Left hindlimb (tissue), 1 donor: ENCODE measurements around the gene PRDX2.
"Not testable (repeated sequence)": the region's sequence is repeated elsewhere in the genome, so short reads cannot be mapped to it uniquely, and the experiment has no call there.

ENCODE experiments used
- DNase-seq: peaks from one replicate; pipeline ENCODE4 v3.0.0-alpha.2; 2018

The PRDX2 gene

DNA sequence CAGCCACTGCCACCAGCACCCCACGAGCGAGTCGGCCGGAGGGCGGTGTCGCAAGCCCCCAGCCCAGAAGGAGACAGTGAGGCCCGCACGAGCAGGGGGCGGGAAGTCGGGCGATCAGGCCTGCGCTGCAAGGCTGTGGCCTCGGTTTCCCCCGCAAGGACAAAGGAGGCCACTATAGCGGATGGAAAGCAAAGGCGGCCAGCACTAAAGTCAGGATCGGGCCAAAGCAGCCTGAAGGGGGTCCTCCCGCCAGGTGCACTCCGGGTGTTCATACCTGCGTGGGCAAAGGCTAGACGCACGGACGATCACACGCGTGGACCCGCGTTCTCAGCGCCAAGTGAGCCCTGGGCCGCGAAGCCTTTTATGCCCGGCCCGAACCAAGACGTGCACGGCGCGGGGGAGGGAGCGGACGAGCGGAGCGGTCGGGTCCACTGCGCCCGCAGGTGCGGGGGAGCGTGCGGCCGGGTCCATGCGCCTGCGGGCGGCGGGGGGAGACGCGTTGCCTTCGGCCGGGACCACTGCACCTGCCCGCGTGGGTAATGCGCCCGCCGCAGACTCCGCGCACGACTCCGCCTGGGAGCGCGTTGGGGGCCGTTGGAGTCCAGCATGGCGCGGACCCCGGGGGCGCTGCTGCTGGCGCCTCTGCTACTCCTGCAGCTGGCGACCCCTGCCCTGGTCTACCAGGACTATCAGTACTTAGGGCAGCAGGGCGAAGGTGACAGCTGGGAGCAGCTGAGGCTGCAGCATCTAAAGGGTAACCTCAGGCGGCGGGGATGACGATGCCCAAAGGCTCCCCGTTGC, at the start of gene PRDX2, which contains the start of gene THSD8:
PRDX2 (minus strand) TSS at position 335 of the 801 bp plus-strand sequence. CDS start 539 bp downstream, outside the sequence.
THSD8 (plus strand) TSS at position 604 of the 801 bp plus-strand sequence; CDS start at position 607, 3 bp downstream.
- DNase-seq, result peak; percentile 81

DNA sequence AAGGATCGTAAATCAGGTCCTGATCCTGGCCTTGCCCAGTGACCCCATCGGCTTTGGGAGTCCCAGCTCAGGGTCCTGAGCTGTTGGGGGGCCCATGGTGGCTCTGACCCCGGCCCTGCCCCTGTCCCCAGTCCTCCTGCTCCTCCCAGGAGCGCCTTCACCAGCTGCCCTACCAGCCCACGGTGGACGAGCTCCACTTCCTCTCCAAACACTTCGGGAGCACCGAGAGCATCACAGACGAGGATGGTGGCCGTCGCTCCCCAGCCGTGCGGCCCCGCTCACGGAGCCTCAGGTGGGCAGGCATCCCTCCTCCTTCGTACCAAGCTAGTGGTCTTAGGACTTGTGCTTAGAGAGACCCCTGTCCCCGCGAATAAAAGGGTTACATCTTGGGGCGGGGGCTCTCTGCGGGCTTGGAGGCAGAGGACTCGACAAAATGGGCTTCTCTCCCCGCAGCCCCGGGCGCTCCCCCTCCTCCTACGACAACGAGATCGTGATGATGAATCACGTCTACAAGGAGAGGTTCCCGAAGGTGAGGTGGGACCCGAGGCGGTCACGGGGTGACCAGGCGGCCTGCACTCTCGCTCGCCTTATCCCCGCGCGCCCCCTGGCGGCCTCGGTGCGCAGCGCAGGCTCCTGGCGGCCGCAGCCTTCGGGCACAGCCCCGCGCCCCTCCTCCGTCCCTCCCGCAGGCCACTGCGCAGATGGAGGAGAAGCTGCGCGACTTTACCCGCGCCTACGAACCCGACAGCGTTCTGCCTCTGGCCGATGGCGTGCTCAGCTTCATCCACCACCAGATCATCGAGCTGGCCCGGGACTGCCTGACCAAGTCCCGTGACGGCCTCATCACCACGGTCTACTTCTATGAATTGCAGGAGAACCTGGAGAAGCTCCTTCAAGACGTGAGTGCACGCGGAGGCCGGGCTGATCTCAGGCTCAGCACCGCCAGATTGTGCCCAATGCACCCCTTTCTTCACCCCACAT, 45.8 kb upstream of the PRDX2 start:
- DNase-seq, result peak; percentile 86

DNA sequence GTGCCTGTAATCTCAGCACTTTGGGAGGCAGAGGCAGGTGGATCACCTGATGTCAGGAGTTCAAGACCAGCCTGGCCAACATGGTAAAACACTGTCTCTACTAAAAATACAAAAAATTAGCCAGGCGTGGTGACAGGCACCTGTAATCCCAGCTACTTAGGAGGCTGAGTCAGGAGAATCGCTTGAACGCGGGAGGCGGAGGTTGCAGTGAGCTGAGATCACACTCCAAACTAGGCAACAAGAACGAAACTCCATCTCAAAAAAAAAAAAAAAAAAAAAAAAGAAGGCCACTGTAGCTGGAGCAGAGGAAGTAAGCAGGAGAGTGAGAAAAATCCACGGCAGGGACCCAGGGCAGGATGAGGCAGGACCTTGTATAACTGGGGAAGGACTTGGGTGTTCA, 45.0 kb upstream of the PRDX2 start:
- DNase-seq, result not testable (repeated sequence)

DNA sequence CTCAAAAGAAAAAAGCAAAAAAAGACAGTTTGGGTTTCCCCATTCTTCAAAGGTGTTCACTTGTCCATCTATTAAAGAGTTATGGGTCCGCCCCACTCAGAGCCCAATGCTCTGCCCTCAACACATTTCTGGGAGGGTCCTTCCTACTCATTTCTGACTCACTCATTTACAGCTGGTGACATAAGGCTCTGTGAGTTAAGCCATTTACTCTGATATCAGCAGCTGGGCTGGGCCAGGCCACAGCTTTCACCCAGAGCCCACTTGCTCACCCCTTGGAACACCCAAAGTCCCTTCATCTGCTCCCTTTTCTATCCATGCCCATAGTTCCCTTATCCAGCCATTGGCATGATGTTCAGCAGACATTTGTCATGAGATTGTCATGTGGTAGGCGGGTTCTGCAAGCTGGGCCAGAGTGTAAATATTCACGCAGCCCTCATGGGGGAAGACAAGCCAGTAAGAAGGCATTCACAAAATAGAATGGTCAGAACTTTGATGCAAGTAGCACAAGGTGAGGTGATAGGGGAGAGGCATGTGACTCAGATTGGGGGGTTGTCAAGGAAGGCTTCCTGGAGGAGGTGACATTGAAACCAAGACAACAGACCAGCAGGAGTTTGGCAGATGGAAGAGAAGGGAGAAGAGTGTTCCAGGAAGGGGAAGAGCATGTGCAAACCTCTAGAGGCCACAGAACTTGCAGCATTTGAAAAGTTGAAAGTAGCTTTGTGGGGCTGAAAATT, 42.6 kb upstream of the PRDX2 start:
- no peak for DNase-seq

DNA sequence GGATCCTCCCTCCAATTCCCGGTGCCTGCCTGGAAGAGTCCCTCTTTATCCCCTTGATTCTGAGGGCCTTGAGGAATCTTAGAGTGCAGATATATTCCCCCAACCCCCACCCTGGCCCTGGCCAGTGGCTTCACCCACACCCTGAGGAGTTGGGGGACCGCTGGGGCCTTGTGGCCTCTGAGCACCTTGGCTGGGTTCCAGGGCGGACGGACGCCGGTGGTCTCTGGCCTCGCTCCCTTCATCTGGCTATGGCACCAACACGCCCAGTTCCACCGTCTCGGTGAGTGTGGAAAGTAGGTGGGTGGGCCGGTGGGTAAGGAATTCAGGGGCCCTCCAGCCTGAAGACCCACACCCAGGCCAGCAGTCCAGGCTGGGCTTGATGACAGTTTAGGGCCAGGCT, 41.7 kb upstream of the PRDX2 start:
- DNase-seq, result no peak

DNA sequence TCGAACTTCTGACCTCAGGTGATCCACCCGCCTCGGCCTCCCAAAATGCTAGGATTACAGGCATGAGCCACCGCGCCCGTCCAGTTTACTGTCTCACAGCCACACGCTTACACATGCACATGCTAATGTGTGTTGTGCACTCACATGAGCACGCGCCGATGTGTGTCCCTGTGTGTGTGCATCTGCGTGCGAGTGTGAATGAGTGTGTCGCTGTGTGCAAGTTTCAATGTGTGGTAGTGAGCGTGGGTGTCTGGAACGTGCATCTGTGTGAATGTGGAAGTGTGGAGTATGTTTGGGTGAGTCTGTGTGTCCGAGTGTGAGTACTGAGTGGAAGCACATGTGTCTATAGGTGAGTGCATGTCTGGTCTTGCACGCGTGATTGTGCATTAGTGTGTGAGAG, 40.9 kb upstream of the PRDX2 start:
- DNase-seq, result no peak

DNA sequence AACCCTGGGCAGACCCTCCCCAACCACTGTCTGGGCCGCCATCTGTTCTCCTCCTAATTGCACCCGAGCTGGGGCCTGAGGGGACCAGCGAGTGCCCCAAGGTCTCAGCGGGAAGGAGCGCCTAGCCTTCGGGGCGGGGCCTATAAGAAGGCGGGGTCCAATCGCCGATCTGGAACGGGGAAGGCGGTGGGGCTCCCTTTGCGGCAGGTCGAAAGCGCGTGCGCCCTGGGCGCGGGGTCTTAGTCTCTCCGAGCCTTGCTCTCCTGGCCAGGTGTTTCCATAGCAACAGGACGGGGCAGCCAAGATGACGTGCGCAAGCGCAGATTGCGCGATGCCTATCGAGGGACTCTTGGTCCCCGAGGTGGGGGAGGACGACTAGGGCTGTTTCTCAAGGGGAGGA, 39.5 kb upstream of the PRDX2 start:
- peak; percentile 54 for DNase-seq

DNA sequence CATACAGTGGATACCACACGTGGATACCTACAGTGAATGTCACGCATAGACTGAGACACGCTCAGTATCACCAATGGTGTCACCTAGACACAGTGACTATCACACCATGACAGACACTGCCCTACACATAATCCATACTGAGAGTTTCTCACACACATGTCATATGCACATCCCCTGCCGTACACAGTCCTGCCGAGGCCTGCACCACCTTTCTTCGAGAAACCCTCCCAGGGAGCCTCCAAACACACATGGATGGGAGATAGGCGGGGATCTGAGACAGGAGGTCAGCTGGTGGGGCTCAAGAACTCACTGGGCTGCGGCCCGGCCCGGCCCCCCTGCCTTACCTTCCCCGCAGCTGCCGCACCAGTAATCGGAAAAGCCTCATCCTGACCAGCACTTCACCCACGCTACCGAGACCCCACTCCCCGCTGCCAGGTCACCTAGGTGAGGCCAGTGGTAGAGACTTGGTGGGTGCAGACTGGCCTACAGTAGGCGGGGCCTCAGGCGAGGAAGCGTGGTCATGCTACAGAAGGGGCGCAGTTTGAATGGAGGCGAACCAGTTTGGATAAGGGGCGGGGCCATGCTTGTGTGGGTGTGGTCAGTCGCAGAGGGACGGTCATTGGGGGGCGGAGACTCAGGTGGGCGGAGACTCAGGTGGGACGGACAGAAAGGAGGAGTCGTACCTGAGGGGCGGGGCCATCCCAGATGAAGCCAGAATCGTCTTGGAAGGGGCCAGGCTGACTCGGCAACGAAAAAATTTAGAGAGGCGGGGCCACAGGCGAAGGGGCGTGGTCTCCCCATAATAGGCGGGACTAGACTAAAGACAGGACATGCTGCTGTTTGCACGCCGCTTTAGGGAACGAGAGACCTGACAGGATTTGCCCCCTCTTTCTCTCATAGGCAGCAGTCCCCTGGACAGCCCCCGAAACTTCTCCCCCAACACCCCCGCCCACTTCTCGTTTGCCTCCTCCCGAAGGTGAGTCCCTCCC, 38.8 kb upstream of the PRDX2 start:
- no peak for DNase-seq

DNA sequence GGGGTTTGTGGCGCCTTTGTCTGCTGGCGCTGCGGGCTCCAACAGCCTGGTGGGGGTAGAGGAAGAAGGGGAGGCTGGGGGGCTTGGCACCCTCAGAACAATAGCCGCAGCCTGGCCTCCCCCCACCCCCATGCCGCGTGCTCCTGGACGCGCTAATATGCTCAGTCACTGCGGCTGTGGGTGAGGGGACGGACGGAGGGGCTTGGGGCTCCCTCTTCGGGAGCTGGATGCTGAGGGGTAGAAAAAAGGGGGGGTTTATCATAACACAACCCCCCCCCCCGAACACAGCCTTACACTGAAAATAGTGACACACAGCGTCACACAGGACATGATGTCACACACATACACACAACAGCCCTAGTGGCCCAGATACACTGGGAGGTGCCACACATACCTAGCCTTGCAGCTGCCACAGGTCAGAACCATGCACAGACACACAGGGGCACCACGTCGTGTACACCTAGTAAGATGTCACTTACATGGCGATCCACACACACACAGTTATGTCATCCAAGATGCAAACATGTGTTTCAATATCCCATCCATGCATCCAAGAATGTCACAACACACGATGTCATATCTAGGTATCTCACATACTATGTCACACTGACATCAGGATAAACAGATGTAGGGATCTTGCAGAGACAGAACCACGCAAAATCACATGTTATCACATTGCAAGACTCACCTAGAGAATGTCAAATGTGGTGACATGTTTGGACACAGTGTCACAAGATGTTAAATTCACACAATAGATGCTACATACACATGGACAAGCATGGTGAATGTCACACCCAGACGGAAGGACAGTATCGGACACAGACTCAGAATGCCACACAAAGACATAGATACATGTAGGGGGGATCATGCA, 37.5 kb upstream of the PRDX2 start:
- DNase-seq, result no peak

DNA sequence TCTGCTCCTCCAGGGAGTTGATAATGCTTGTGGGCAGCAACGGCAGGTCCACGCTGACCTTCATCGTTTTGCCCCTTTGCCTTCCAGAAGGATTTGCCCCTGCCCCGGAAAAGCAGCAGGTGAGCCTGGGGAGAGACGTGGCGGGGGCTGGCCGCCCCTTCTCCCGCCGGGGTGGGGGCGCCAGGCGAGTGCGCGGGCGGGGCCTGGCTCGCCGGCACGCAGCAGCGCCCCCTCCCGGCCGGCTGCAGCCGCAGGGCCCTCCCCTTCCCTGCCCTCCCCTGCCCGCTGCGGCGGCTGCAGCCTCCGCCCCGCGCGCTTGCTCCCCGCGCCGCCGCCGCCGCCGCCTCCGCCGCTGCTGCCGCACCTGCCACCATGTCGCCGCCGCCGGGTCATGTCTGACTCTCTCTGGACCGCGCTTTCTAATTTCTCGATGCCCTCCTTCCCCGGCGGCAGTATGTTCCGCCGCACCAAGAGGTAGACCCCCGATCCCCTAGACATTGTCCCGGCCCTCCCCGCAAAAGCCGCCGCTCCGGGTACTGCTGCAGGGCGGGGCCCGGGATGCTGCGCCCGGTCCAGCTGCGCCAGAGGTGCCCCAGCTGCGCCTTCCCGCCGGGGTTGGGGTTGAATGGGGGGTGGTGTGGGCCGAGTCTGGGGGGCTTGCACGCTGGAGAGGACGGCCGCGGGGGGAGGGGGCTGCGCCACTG, 36.7 kb upstream of the PRDX2 start, which contains the start of gene MAST1:
MAST1 (plus strand) TSS at position 334 of the 704 bp plus-strand sequence; CDS start at position 392, 58 bp downstream.
- DNase-seq, result no peak

DNA sequence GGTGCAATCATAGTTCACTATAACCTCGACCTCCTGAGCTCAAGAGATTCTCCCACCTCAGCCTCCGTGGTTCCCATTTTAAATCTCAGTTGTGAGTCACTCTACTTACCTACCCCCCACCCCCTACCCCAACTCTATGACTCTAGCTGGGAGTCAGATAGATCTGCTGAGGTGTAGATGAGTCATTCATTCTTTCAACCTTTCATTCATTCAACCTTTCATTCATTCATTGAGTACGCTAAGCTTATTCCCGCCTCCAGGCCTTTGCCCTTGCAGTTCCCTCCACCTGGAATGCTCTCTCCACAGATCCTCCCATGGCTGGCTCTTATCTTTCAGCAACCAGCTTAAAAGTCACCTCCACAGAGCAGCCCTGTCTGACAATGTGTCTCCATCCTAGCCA, 35.6 kb upstream of the PRDX2 start:
- DNase-seq, result no peak

DNA sequence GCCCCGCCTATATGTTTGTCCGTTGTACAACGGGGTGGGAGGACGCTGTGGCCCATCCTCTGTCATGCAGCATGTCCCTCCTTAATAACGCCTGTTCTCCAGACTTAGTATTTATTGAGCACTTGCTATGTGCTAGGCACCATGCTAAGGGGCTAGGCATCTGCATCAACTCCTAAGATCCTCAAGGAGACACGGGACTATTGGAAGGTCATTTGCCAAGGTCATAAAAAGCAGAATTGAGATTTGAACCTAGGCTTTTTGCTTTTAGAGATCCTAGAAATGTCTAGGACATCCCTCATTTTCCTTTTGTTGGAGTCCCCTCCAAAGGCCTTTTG, 34.9 kb upstream of the PRDX2 start:
- DNase-seq, result no peak

DNA sequence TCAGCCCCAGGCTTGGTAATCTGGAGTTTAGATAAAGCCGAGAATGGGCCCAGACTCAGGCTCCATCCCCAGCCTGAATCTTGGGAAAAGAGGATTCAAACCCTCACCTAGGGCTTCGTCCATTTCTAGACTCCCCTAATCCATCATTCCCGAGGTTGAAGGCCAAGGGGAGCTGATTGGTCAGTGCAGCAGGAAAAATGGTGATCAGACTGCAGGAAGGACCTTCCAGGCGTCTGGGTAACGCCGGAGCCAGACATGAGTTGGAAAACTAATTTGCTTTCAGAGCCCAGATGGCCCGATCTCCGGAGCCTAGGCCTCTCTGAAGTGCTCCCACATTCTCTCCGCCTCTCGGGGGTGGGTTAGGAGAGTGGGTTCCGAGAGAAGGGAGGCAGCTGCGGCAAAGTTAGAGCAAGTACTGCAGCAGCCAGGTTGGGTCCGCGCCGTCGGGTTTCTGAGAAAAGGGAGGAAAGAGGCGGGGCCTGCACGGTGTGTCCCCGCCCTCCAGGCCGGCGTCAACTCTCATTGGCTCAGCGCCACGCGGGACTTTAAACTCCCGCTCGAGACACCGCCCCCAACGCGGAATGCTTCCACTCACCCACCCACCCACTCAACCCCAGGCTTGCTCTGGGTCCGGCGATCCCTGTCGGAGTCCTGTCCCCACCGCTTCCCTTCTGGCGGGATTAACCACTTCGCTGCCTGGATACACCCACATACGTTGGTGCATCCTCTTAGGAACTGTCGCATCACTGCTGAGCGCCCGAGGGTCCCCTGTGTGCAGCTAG, 33.6 kb upstream of the PRDX2 start:
- no peak for DNase-seq

DNA sequence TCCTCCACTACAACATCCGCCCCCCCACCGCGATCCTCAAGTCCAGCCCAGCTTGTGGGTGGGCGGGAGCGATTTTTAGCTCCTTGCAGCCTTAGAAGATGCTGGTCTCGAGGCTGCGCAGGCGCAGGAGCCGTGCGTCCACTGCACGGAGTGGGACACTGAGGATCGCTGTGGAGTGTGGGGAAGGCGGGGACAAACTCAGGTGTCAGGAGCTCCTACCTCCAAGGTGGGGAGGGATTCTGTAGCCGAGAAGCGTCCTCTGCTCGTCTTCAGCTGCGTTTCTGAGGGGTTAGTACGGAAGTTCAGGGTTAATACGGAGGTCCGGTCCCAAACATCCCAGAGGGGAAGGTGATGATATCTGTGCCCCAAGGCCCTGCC, 33.0 kb upstream of the PRDX2 start, which contains the start of gene RTBDN:
RTBDN (minus strand) TSS at position 14 of the 378 bp plus-strand sequence. CDS start 4,600 bp downstream, outside the sequence.
- no peak for DNase-seq

DNA sequence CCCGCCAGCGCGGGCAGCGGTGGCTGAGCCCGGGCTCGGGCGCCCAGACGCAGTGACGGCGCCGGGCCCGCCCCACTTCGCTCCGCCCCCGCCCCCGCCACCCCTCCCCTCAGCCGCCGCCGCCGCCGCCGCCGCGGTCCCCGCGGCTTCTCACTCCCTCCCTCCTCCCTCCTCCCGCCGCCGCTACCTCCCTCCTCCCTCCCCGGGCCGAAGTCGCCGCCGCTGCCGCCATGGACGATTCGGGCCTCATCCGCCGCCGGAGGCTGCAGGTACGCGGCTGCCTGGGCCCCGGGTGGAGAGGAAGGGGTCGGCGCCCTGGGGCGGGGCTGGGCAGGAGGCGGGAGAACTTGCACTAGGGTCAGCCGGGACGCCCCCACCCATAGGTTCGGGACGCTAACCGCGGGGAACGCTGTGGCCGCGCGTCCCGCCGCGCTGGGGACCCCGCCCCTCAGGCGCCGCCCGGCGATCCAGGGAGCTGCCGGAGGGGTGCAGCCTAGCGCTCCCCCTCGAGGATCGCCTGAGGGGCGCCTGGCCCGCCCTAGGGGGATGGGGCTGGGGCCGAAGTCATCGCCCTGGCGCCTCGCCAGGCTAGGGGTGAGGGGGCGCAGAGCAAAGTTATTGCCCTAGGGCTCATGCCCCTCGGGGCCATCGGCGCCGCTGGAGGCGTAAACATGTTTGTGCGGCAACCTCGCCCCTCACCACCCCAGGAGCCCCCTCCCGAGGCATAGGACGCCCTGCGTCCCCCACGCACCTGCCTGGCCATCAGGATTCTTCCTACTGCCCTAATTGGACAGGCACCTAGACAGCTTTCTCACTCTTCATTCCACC, 32.4 kb upstream of the PRDX2 start:
- DNase-seq, result no peak

DNA sequence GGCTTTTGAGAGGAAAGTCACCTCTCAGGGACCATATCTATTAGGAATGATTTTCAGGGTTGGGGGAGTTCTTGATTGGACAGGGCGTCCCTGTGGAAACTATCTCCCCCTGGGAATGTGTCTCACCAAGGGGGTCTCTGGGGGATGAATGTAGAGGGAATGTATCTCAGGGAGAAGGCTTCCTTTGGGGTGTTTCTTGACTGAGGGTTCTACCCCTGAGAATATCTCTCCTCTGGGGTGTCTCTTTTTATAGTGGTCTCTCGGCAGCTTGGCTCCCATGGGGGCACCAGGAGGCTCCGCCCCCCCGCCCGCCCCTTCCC, 31.8 kb upstream of the PRDX2 start:
- DNase-seq, result no peak

DNA sequence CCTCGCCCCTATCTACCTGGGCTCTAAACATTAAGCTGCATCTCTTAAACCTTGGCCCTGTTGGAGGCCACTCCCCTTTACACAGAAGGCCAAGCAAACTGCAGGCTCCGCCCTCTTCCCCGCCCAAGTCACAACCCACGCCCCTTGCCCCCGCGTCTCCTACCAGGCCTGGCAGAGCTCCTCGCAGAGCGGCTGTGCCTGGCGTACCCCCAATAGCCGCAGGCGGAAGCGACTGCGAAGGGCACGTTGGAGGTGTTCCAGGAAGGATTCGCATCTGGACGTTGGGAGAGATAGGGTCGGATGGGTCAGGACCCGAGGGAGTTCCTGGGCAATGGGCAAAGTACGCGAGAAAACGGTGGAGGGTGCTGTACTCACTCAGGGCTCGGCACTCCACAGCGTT, 26.9 kb upstream of the PRDX2 start:
- DNase-seq, result no peak
